ENCODE results near the gene RETSAT. TPM values are rescaled to one million over a fixed set of nuclear protein-coding genes. Genes with fewer than 3 reads are reported as not detected.
"Not testable (repeated sequence)": the region's sequence is repeated elsewhere in the genome, so short reads cannot be mapped to it uniquely, and the experiment has no call there.

Gene RETSAT
- total RNA-seq, 1 experiment from 2014 or later = 57.8 TPM

DNA sequence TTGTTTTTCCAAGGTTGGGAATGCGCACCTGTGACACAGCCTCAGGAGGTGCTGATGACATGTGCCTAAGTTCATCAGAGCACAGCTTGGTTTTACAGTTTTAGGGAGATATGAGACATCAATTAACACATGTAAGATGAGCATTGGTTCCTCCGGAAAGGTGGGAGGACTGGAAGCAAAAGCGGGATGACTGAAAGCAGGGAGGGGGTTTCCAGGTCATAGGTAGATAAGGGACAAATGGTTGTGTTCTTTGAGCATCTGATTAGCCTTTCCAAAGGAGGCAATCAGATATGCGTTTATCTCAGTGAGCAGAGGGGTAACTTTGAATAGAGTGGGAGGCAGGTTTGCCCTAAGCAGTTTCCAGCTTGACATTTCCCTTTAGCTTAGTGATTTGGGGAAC is 29.5 kb upstream of the RETSAT start:
- H3F3A ChIP-seq (ENCODE audit: insufficient read depth, low read depth) = peaks cover 5% of the 10 kb centered on the region; the same call in 1 of the 2 replicates
- H3K79me2 ChIP-seq (ENCODE audit: low read depth) = no peaks in the 10 kb centered on the region
- ChIA-PET POLR2A (ENCODE audit: unreplicated experiment) (interaction anchor here (0.6 kb wide), 2 partner anchors 29 to 31 kb away, joined by 3 to 31 read pairs; partner anchors contain the start of gene ELMOD3), CTCF (interaction anchor here (0.6 kb wide), 1 partner anchor 9 kb away, joined by 4 read pairs; no protein-coding TSS in a partner anchor)
- intact Hi-C loops (cut with micrococcal nuclease; ENCODE audit: unreplicated experiment) = no loop called here
- H3K4me2 ChIP-seq = no peak overlapping the region
- H3K36me3 ChIP-seq (ENCODE audit: low read depth) = peaks cover 4% of the 10 kb centered on the region; the same call in 1 of the 2 replicates
- TF ChIP-seq EZH2 (IDR thresholded peaks at IDR 0.05; ENCODE audit: low read depth) = no peak
- no TSS peak for BruUV-seq (replicated peaks)
- no peaks in the 10 kb centered on the region for H3K27me3 ChIP-seq (ENCODE audit: insufficient read depth, low read depth)
- H3K4me3 ChIP-seq = no peak overlapping the region
- H2AFZ ChIP-seq = no peak overlapping the region
- no peak for DNase-seq
- H3K9me2 ChIP-seq (ENCODE audit: insufficient read depth) = no peaks in the 10 kb centered on the region
- peak overlapping the region; percentile 46; the same call in 1 of the 2 replicates for H3K27ac ChIP-seq
- H3K4me1 ChIP-seq (replicated peaks; ENCODE audit: insufficient read depth) = peaks cover 12% of the 10 kb centered on the region
- H3K9me3 ChIP-seq (ENCODE audit: insufficient read depth, low read depth) = 0 out of 2 replicates have a peak, but pooled peaks cover 7% of the 10 kb centered on the region
- no peaks in the 10 kb centered on the region for H4K20me1 ChIP-seq (ENCODE audit: insufficient read depth)

DNA sequence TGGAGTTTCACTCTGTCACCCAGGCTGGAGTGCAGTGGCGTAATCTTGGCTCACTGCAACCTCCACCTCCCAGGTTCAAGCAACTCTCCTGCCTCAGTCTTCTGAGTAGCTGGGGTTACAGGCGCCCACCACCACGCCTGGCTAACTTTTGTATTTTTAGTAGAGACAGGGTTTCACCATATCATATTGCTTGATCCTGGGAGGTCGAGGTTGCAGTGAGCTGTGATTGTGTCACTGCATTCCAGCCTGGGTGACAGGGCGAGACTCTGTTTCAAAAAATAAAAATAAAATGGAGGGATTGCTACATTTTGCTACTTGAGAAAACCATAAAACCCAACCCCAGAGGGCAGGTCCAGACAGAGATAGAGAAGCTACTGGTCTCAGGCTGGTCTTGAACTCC is 28.8 kb upstream of the RETSAT start:
- H3F3A ChIP-seq (ENCODE audit: insufficient read depth, low read depth); intact Hi-C loops (cut with micrococcal nuclease; ENCODE audit: unreplicated experiment); H3K9me2 ChIP-seq (ENCODE audit: insufficient read depth); H4K20me1 ChIP-seq (ENCODE audit: insufficient read depth); H3K36me3 ChIP-seq (ENCODE audit: low read depth); BruUV-seq (replicated peaks); H2AFZ ChIP-seq; H3K27me3 ChIP-seq (ENCODE audit: insufficient read depth, low read depth); H3K4me3 ChIP-seq; H3K79me2 ChIP-seq (ENCODE audit: low read depth); H3K9me3 ChIP-seq (ENCODE audit: insufficient read depth, low read depth); CTCF ChIA-PET: not testable (repeated sequence)
- POLR2A ChIA-PET (ENCODE audit: unreplicated experiment) = interaction anchor here (0.6 kb wide), 3 partner anchors 28 to 32 kb away, joined by 3 to 31 read pairs (median 5); partner anchors contain the start of gene ELMOD3
- DNase-seq = peak in 1 of 2 experiments; percentile 50
- H3K4me2 ChIP-seq = peak overlapping the region; percentile 16; the same call in 1 of the 2 replicates
- H3K4me1 ChIP-seq (replicated peaks; ENCODE audit: insufficient read depth) = peaks cover 12% of the 10 kb centered on the region
- H3K27ac ChIP-seq = peak overlapping the region; percentile 46

DNA sequence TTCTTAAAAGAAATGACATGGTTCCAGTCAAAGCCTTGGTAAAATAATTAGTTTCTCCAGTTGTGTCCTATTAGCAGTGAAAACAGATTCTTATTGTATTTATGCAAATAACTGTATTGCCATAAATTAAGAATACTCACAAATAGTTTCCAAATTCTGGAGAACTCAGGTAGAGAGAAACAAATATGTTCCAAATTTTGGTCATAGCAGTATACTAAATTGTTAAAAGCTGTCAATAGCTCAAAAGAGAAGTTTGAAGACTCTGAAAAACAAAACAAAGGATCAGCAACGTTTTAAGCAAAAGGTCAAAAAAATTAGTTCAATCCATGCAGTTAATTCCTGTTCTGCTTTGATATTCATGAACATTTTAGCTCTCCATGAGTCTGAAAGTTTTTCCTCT is 25.7 kb upstream of the RETSAT start:
- TF ChIP-seq, protein P1, sequence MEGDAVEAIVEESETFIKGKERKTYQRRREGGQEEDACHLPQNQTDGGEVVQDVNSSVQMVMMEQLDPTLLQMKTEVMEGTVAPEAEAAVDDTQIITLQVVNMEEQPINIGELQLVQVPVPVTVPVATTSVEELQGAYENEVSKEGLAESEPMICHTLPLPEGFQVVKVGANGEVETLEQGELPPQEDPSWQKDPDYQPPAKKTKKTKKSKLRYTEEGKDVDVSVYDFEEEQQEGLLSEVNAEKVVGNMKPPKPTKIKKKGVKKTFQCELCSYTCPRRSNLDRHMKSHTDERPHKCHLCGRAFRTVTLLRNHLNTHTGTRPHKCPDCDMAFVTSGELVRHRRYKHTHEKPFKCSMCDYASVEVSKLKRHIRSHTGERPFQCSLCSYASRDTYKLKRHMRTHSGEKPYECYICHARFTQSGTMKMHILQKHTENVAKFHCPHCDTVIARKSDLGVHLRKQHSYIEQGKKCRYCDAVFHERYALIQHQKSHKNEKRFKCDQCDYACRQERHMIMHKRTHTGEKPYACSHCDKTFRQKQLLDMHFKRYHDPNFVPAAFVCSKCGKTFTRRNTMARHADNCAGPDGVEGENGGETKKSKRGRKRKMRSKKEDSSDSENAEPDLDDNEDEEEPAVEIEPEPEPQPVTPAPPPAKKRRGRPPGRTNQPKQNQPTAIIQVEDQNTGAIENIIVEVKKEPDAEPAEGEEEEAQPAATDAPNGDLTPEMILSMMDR (conservative IDR thresholded peaks at IDR 0.05) = no peak
- no peak for TF ChIP-seq EZH2 (IDR thresholded peaks at IDR 0.05; ENCODE audit: low read depth)
- 0 out of 2 replicates have a peak, but pooled peaks cover 4% of the 10 kb centered on the region for H3K36me3 ChIP-seq (ENCODE audit: low read depth)
- DNase-seq = no peak
- no peak overlapping the region for H3K27ac ChIP-seq
- no peaks in the 10 kb centered on the region for H3K27me3 ChIP-seq (ENCODE audit: insufficient read depth, low read depth)
- no peaks in the 10 kb centered on the region for H3K79me2 ChIP-seq (ENCODE audit: low read depth)
- H3K4me1 ChIP-seq (replicated peaks; ENCODE audit: insufficient read depth) = peaks cover 12% of the 10 kb centered on the region
- no peak overlapping the region for H2AFZ ChIP-seq
- no peaks in the 10 kb centered on the region for H3K9me2 ChIP-seq (ENCODE audit: insufficient read depth)
- H3K9me3 ChIP-seq (ENCODE audit: insufficient read depth, low read depth) = 0 out of 2 replicates have a peak, but pooled peaks cover 7% of the 10 kb centered on the region
- CTCF ChIA-PET = no interaction called here
- H3K4me2 ChIP-seq = no peak overlapping the region
- H3K4me3 ChIP-seq = no peak overlapping the region
- no TSS peak for BruUV-seq (replicated peaks)
- H3F3A ChIP-seq (ENCODE audit: insufficient read depth, low read depth) = peaks cover 5% of the 10 kb centered on the region
- H4K20me1 ChIP-seq (ENCODE audit: insufficient read depth) = no peaks in the 10 kb centered on the region
- intact Hi-C loops (cut with micrococcal nuclease; ENCODE audit: unreplicated experiment) = no loop called here
- POLR2A ChIA-PET (ENCODE audit: unreplicated experiment) = no interaction called here

DNA sequence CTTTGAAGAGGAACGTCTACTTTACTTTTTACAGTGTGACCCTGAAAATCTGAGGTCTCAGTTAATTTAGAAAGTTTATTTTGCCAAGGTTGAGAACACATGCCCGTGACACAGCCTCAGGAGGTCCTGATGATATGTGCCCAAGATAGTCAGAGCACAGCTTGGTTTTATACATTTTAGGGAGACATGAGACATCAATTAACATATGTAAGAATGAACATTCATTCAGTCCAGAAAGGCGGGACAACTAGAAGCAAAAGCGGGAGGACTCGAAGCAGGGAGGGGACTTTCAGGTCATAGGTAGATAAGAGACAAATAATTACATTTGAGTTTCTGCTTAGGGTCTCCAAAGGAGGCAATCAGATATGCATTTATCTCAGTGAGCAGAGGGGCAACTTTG is 23.9 kb upstream of the RETSAT start:
- BruUV-seq (replicated peaks) = no TSS peak
- CTCF ChIA-PET = no interaction called here

More for the DNA sequence above, 23.9 kb upstream of the RETSAT start:
- intact Hi-C loops (cut with micrococcal nuclease; ENCODE audit: unreplicated experiment) = no loop called here
- no peak for TF ChIP-seq EZH2 (IDR thresholded peaks at IDR 0.05; ENCODE audit: low read depth)
- TF ChIP-seq, protein P1 (conservative IDR thresholded peaks at IDR 0.05) = no peak
- no peak overlapping the region for H3K4me3 ChIP-seq
- 0 out of 2 replicates have a peak, but pooled peaks cover 7% of the 10 kb centered on the region for H3K9me3 ChIP-seq (ENCODE audit: insufficient read depth, low read depth)
- POLR2A ChIA-PET (ENCODE audit: unreplicated experiment) = no interaction called here
- peaks cover 7% of the 10 kb centered on the region for H3K4me1 ChIP-seq (replicated peaks; ENCODE audit: insufficient read depth)
- no peaks in the 10 kb centered on the region for H3K79me2 ChIP-seq (ENCODE audit: low read depth)
- no peak overlapping the region for H3K4me2 ChIP-seq
- H3K27ac ChIP-seq = no peak overlapping the region
- 0 out of 2 replicates have a peak, but pooled peaks cover 4% of the 10 kb centered on the region for H3K36me3 ChIP-seq (ENCODE audit: low read depth)
- peaks cover 5% of the 10 kb centered on the region for H3F3A ChIP-seq (ENCODE audit: insufficient read depth, low read depth)
- DNase-seq = no peak
- no peaks in the 10 kb centered on the region for H4K20me1 ChIP-seq (ENCODE audit: insufficient read depth)
- H2AFZ ChIP-seq = no peak overlapping the region
- no peaks in the 10 kb centered on the region for H3K27me3 ChIP-seq (ENCODE audit: insufficient read depth, low read depth)
- H3K9me2 ChIP-seq (ENCODE audit: insufficient read depth) = no peaks in the 10 kb centered on the region
